HepG2 (cell line): ENCODE measurements around the gene PLIN4. TPM values are rescaled to one million over a fixed set of nuclear protein-coding genes. Genes with fewer than 3 reads are reported as not detected.

Experiments used
- BCL6 ChIP-seq: IDR thresholded peaks from 2 replicates; pipeline ENCODE4 v1.6.1; 2016; ENCODE audit warnings: missing genetic modification reagents, missing compliant biosample characterization
- CC2D1A ChIP-seq: sonication (generic); formaldehyde crosslinking; IDR thresholded peaks from 2 replicates; pipeline ENCODE4 v1.8.1; 2023; ENCODE audit warnings: mild to moderate bottlenecking, missing genetic modification reagents
- ELF3 ChIP-seq: IDR thresholded peaks from 2 replicates; pipeline ENCODE4 v1.6.1; 2016; ENCODE audit warnings: missing genetic modification reagents, missing compliant biosample characterization
- HOXA7 ChIP-seq: sonication (generic); formaldehyde crosslinking; IDR thresholded peaks from 2 replicates; pipeline ENCODE4 v1.8.1; 2022; ENCODE audit warnings: mild to moderate bottlenecking, missing genetic modification reagents, moderate library complexity
- IKZF4 ChIP-seq: sonication (generic); formaldehyde crosslinking; IDR thresholded peaks from 2 replicates; pipeline ENCODE4 v1.5.1; 2020; ENCODE audit warnings: borderline replicate concordance, mild to moderate bottlenecking, low read depth, missing genetic modification reagents; ENCODE audit errors: not compliant biosample characterization
- NCOA1 ChIP-seq: sonication (generic); formaldehyde crosslinking; IDR thresholded peaks from 2 replicates; pipeline ENCODE4 v1.9.0; 2021; ENCODE audit warnings: missing genetic modification reagents
- NCOA5 ChIP-seq: sonication (generic); formaldehyde crosslinking; IDR thresholded peaks from 2 replicates; pipeline ENCODE4 v1.4.0; 2020; ENCODE audit warnings: missing genetic modification reagents
- POLR2G ChIP-seq: fragments of 200-400 bp; formaldehyde crosslinking; IDR thresholded peaks from 2 replicates; pipeline ENCODE4 v1.6.1; 2018; ENCODE audit warnings: mild to moderate bottlenecking, low read depth, low read length, moderate library complexity
- RARA ChIP-seq: IDR thresholded peaks from 2 replicates; pipeline ENCODE4 v1.6.1; 2016; ENCODE audit warnings: missing genetic modification reagents, missing compliant biosample characterization
- RERE ChIP-seq: IDR thresholded peaks from 2 replicates; pipeline ENCODE4 v1.6.1; 2016; ENCODE audit warnings: low read depth, missing genetic modification reagents, missing compliant biosample characterization
- SOX5 ChIP-seq: IDR thresholded peaks from 2 replicates; pipeline ENCODE4 v1.6.1; 2016; ENCODE audit warnings: borderline replicate concordance
- TAF15 ChIP-seq: fragments of 200-400 bp; formaldehyde crosslinking; IDR thresholded peaks from one replicate; pipeline ENCODE4 v1.6.1; 2018; ENCODE audit warnings: mild to moderate bottlenecking, low read depth, low read length; ENCODE audit not compliant: poor library complexity, severe bottlenecking
- TBP ChIP-seq: sonication (generic); formaldehyde crosslinking; IDR thresholded peaks from 2 replicates; pipeline ENCODE4 v1.5.0; 2020; ENCODE audit warnings: missing genetic modification reagents
- YEATS4 ChIP-seq: sonication (generic); formaldehyde crosslinking; IDR thresholded peaks from 2 replicates; pipeline ENCODE4 v1.4.0; 2020; ENCODE audit warnings: missing genetic modification reagents, borderline replicate concordance
- ZFP36 ChIP-seq: fragments of 150-350 bp; IDR thresholded peaks from 2 replicates; pipeline ENCODE4 v1.6.1; 2018; ENCODE audit warnings: borderline replicate concordance, low read length, low read depth; ENCODE audit not compliant: partially characterized antibody
- ZFP36L1 ChIP-seq: sonication (generic); formaldehyde crosslinking; IDR thresholded peaks from 2 replicates; pipeline ENCODE4 v1.8.0; 2022; ENCODE audit warnings: mild to moderate bottlenecking, missing genetic modification reagents, moderate library complexity
- ZKSCAN8 ChIP-seq: IDR thresholded peaks from 2 replicates; pipeline ENCODE4 v1.6.1; 2016; ENCODE audit warnings: borderline replicate concordance, missing genetic modification reagents, missing compliant biosample characterization
- ZNF225 ChIP-seq: sonication (generic); formaldehyde crosslinking; IDR thresholded peaks from 2 replicates; pipeline ENCODE4 v1.4.0; 2020; ENCODE audit warnings: mild to moderate bottlenecking, missing genetic modification reagents
- ZNF3 ChIP-seq: IDR thresholded peaks from 2 replicates; pipeline ENCODE4 v1.7.0; 2017; ENCODE audit warnings: inconsistent platforms
- ZNF607 ChIP-seq: sonication (generic); formaldehyde crosslinking; IDR thresholded peaks from 2 replicates; pipeline ENCODE4 v1.5.1; 2020; ENCODE audit warnings: missing genetic modification reagents, mild to moderate bottlenecking, borderline replicate concordance
- ZNF775 ChIP-seq: sonication (generic); formaldehyde crosslinking; IDR thresholded peaks from 2 replicates; pipeline ENCODE4 v1.4.0; 2020; ENCODE audit warnings: missing genetic modification reagents, mild to moderate bottlenecking, moderate library complexity, borderline replicate concordance
- polyA plus RNA-seq, 8 experiments: library from polyadenylated mRNA; depleted of rRNA in 3 of 8; stranded (reverse) in 7 of 8; unstranded in 1 of 8; fragments of >200 nt; fragmentation: Illumina TruSeq in 4 of 8; extraction: Trizol in 4 of 8; gene quantifications; 2 replicates each; pipeline versions ENCODE4 v1.2.1 to v1.2.3, GENCODE V29; 2011 to 2016; ENCODE audit warnings: low read depth in 4 of 8, missing spikeins in 1 of 8, mixed read lengths in 1 of 8; ENCODE audit not compliant: insufficient read depth in 1 of 8
- total RNA-seq, 5 experiments: library from RNA; depleted of rRNA; stranded (reverse); fragments of >200 nt; fragmentation: Illumina TruSeq; extraction: Trizol; gene quantifications; 2 replicates each; pipeline ENCODE4 v1.2.3, GENCODE V29; 2016; ENCODE audit warnings: low read depth in 1 of 5
- TF ChIP-seq, protein P1 (sequence below): sonication (generic); formaldehyde crosslinking; IDR thresholded peaks from 2 replicates; pipeline ENCODE4 v1.8.0; 2022; ENCODE audit warnings: mild to moderate bottlenecking, missing genetic modification reagents; ENCODE audit not compliant: insufficient replicate concordance
- TF ChIP-seq, protein P2 (sequence below): sonication (generic); formaldehyde crosslinking; IDR thresholded peaks from 2 replicates; pipeline ENCODE4 v1.4.0; 2020; ENCODE audit warnings: missing genetic modification reagents, low read depth, mild to moderate bottlenecking, borderline replicate concordance

The PLIN4 gene
- total and polyA plus RNA-seq, 2 of the 13 experiments (the other 11 are each of a cell fraction or from before 2014, with no cell fraction given): 1.1 to 1.3 TPM

GRCh38 chr19:4471403-4472173 is 46.7 kb downstream of the PLIN4 start (continued):
- TF ChIP-seq ZKSCAN8 (CRISPR knock-in tag): no peak
- peak; percentile 3; the same call in 1 of the 2 replicates for TF ChIP-seq ZNF607 (CRISPR knock-in tag)
- TF ChIP-seq, protein P1, sequence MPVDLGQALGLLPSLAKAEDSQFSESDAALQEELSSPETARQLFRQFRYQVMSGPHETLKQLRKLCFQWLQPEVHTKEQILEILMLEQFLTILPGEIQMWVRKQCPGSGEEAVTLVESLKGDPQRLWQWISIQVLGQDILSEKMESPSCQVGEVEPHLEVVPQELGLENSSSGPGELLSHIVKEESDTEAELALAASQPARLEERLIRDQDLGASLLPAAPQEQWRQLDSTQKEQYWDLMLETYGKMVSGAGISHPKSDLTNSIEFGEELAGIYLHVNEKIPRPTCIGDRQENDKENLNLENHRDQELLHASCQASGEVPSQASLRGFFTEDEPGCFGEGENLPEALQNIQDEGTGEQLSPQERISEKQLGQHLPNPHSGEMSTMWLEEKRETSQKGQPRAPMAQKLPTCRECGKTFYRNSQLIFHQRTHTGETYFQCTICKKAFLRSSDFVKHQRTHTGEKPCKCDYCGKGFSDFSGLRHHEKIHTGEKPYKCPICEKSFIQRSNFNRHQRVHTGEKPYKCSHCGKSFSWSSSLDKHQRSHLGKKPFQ (CRISPR knock-in tag): no peak
- peak; percentile 75; the same call in 1 of the 2 replicates for TF ChIP-seq POLR2G
- TF ChIP-seq ZNF3: peak; percentile 66
- TF ChIP-seq HOXA7 (CRISPR knock-in tag): no peak
- peak; percentile 66; the same call in 1 of the 2 replicates for TF ChIP-seq YEATS4 (CRISPR knock-in tag)
- TF ChIP-seq RERE (CRISPR knock-in tag): no peak
- TF ChIP-seq SOX5 (CRISPR knock-in tag): no peak
- TF ChIP-seq TAF15: no peak
- TF ChIP-seq CC2D1A (CRISPR knock-in tag): no peak
- no peak for TF ChIP-seq TBP (CRISPR knock-in tag)
- TF ChIP-seq, protein P2, sequence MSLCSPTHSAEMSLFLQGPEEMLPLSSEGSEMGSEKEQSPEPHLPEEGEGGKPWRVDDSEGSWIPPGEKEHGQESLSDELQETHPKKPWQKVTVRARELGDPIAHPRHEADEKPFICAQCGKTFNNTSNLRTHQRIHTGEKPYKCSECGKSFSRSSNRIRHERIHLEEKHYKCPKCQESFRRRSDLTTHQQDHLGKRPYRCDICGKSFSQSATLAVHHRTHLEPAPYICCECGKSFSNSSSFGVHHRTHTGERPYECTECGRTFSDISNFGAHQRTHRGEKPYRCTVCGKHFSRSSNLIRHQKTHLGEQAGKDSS: no peak
- TF ChIP-seq BCL6: no peak
- TF ChIP-seq ZNF225 (CRISPR knock-in tag): no peak
- no peak for TF ChIP-seq ZFP36
- no peak for TF ChIP-seq NCOA5
- 0 out of 2 replicates have a peak, but pooled peaks have one; percentile 6 for TF ChIP-seq ELF3
- TF ChIP-seq IKZF4 (CRISPR knock-in tag): peak; percentile 11
- TF ChIP-seq ZNF775 (CRISPR knock-in tag): no peak
- no peak for TF ChIP-seq NCOA1 (CRISPR knock-in tag)
- no peak for TF ChIP-seq ZFP36L1 (CRISPR knock-in tag)
- no peak for TF ChIP-seq RARA (CRISPR knock-in tag)
